Embryonic facial prominence (tissue), 1 donor: Measurements from ENCODE around the gene CHMP4B.
A peak's percentile ranks its signal among the peaks of the same experiment; 100 is the strongest.

ENCODE experiments used
- DNase-seq: peaks from one replicate; pipeline ENCODE4 v3.0.0-alpha.2; 2016; ENCODE audit errors: extremely low spot score

The CHMP4B gene

DNA sequence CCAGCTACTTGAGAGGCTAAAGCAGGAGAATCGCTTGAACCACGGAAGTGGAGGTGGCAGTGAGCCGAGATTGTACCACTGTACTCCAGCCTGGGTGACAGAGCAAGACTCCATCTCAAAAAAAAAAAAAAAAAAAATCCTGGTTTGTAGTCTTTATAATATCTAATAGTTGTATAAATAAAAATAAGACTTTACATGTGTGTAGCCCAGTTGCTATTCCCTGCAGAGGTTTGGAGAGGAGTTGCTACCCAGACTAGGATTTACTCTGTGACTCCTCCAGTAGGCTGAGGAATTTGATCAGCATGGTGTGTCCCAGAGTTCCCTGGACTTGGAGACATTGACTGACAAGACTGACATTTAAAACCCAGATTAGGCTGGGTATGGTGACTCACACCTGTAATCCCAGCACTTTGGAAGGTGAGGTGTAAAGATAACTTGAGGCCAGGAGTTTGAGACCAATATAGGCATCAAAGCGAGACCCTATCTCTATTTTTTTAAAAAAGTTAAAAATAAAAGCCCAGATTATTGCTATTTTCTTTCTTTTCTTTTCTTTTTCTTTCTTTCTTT, 10.2 kb downstream of the CHMP4B start:
- no peak for DNase-seq

DNA sequence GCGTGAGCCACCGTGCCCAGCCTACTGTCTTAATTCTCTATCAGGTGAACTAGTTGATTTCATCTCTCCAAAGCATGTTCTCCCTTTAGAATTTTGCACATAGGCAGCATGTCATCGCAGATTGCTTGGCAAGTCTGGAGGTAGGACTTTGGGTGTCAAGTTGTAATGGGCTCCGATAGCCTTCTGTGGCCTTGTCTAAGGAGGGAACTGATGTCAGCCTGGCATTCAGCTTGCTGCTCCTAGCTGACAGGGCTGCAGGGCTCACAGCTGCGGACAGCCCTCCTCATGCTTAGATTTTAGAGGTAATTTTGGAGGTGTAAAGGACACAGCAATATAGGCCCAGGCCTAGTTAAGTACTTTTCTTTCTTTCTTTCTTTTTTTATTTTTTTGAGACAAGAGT, 11.3 kb downstream of the CHMP4B start:
- DNase-seq, result no peak

DNA sequence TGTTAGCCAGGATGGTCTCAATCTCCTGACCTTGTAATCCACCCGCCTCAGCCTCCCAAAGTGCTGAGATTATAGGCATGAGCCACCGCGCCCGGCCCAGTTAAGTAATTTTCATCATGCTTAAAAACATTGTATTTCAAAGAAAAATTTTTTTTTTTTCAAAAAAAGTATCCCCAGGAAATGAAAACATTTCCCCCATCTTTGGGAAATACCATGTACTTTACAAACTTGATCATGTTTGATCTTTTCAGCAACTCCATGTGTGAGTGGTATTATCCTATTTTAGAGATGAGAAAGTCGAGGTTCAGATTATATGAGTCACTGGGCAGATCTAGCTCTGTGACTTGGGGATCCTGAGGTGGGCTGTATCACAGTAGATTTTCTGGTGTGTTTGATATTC, 11.8 kb downstream of the CHMP4B start:
- DNase-seq, result no peak

DNA sequence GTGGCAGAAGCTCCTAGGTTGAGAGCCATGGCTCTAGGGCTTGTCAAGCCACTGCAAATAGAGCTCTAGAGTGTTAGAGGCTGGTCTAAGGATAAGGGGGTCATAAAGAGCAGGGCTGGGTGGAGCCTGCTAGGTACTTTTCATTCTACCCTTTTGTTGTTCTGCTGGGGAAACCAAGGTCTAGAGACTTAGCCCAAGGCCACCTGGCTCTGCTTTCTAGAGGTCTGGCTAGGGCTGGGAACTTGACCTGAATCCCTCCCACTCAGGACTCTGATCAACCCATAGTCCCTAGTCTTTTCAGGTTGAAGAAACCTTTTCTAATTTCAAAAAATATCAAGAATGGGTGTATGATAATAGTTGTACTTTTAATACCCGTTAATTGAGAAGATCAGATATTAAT, 13.7 kb downstream of the CHMP4B start:
- DNase-seq, result no peak

DNA sequence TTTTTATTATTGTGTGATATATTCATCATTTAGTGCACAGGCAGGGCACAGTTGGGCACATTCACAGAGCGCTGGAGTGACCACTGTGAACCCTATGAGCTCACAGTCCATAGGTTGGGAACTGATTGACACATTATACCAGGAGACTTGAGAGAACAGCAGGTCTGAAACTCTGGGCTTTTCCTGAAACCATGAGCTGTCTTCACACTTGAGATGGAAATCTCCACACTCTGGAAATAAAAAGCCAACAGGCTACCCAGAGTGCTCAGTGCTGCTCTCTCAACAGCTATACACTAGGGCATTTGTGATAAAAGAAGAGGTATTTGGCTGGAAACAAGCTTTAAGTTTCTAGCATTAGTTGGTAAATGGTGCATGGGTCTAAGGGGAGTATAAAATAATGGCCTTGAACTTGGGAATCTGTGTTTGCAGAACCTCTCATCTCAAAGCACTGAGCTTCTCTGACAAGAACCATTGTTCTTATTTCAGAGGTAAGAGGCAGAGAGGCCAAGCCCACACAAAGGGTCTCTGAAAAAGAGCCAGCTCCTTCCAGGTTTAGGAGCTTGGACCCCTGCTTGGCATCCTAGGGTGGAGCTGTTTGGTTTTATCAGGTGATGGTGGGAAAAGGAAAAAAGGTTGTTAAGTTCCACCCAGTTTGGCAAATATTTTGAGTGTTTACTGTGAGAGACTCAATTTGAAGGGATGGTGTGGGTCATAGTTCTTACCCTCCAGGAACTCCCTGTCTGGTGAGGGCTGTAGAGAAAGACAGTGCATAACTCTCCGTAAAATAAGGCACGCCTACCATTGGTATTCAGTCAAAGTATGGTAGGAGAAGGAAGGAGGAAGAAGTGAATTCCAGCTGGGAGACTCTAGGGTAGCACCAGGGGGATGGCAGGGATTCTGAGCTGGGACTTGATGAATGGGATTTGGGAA, 14.5 kb downstream of the CHMP4B start:
- DNase-seq, result no peak

DNA sequence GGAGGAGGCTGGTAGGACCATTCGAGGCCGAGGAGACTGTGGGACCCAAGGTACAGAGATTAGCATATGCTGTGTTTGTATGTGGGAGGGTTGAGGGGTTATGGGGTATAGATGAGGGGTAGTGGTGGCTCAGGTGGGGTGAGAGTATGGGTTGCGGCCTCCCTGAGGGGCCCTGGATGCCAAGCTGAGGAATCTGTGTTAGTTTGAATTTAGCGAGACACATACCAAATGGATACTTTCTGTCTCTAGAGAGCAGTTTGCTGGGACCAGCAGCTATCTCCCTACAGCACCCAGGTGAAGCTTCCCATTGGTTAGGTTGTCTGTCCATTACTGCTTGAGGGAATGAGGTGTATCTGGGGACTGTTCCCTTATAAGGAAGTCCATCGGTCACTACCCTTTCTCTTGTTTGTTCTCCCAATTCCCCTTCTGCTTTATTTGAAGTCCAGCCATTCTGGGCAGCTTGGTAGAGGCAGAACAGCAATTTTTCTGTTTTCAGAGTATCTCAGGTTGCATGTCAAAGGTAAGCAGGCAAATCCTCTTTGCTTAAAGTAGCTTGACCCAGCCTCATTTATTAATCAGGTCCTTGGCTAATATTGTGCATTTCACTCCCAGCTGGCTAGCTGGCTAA, 15.2 kb downstream of the CHMP4B start:
- DNase-seq, result no peak

DNA sequence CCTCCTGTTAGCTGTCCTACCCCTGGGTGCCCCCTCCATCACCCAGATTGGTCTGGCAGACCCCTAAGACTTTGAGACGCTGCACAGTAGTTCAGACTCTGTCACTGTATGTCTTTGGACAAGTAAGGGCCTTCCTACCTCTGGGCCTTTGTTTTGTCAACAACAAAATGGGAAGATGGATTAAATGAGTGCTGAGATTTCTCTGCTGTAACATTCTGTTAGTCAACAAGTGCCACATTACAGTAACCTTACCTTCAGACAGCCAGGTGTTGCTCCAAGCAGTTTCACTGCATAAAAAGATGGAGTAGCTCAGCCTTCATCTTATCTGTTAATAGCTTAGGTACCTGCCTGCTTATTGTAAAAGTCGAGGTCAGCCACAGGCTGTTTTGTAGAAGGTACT, 16.0 kb downstream of the CHMP4B start:
- no peak for DNase-seq

DNA sequence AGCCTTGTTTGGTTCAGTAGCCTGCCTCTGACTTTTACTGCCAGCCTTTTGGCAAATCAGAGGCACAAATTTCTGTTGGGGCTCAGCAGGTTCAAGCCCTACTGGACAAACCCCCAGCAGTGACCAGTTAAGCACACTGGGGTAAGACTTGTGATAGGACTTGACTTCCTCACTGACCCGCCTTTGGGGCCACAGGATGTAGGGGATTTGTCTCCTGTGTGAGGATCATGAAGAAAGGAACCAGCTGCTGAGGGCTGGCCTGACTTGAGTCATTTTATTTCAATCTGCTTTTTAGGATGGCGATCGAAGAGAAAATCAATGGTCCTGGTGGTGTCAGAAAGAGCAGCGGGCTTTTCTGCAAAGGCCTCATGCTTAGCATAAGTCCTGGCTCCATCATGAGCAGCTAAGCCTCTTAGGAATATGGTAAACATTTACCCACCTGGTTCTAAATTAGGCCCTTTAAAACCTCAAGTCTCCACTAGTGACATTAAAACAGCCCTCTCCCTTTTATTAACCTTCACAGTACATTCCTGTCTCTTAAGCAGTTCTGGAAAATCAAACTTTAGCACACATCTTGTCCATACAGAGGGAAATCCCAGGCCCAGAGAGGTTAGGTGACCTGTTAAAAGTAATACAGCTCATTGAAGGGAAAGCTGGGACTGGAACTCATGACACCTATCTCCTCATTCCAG, 16.6 kb downstream of the CHMP4B start:
- no peak for DNase-seq

DNA sequence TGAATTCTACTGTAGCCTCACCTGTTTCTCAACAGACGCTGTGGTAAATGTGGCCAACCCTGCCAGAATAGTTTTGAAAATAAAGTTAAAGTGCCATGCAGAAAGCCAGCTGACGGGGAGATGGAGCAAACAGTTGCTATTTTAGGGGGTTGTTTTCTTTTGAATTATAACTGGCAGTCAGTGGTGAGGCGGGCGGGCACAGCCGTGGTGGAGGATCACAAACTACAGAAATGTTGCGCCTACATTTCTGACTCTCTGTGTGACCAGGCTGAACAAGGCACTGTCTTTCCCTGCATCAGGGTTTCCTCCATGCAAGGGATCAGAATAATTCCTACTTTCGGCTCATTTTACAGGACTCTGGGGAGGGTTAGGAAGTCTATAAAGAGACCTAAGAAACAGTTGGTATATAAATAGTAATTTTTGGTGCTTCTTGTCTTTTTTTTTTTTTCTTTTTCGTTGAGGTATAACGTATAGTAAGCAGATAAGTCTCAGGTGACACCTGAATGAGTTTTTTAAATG, 17.2 kb downstream of the CHMP4B start:
- no peak for DNase-seq

DNA sequence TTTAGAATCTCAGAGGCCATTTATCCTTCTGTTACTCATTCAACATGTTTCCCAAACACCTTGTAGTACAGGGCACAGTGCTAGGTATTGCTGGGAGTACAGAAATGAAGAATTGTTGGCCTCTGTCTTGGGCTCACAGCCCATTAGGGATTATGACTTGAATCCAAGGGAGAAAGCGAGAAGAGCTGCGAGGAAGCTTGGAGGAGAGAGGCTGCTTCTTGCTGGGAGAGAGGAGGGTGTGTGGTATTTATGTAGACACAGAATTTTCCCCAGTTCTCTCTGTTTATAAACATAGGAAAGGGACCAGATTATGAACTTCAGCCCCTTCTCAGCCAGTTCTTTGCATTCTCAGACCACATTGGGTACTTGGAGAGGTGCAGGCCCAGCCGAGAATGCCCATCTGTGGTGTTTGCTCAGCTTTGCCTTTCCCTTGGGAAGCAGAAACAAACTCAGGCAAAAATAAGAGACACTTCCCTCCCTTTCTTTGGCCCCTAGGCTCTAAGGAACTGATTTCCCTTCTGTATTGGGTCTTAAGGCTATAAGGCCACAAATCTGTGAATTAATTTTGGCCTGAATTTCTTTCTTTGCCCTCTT, 17.9 kb downstream of the CHMP4B start:
- no peak for DNase-seq

DNA sequence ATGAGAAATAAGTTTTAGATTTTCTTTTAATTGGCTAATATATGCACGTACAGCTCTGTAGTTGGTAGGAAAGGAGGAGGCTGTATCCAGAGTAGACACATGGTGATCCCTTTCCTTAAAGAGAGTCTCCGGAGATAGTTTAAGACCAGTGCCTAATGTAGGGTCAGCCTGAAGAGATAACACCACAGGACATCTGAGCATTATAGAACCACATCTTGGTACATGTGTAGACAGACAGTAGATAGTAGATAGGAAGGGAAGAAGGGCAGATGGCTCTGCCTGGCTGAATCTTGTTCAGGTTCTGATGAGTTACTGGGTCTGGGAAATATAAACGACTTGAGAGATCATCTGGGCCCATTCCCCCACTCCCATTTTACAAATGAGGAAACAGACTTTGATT, 18.5 kb downstream of the CHMP4B start:
- no peak for DNase-seq

DNA sequence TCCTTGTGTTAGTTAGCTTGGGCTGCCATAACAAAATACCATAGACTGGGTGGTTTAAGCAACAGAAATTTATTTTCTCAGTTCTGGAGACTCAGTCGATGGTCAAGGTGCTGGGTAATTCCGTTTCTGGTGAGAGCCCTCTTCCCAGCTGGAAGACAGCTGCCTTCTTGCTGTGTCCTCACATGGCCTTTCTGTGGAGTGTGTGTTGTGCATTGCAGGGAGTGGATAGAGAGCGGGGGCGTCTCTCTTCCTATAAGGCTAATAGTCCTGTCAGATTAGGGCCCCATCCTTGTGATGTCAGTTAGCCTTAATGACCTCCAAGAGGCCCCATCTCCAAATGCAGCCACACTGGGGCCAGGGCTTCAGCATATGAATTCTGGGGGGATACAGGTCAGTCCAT, 19.2 kb downstream of the CHMP4B start:
- DNase-seq, result no peak

DNA sequence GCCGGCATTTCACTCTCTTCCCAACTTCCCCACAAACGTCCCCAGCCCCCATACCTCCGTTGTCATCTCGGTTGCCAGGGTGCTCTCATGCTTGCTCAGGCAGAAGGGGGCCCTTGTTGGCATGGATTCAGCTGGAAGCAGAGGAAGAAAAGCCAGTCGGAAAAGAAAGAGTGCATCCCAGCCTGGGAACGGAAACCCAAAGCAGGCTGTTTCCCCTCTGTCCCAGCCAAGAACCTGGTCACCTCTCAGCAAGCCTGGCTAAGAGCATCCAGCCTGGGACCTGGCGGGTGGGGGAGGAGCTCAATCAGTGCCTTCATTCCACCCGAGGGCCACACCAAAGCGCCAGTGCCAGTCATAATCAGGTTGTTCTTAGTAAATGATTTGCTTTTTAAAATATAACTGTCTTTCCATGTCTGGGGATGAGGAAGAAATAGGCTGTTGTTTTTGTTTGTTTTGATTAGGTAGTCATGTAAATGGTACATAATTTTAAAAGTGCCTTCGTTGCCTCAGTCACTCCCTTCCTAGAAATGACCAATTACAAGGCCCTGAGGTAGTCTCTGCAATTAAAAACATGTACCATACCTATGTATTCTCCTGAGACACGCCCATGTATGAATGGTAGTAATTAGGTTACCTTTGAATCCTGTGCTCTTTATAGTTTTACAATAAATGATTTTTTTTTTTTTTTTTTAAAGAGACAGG, 21.1 kb downstream of the CHMP4B start:
- DNase-seq, result peak; percentile 41

DNA sequence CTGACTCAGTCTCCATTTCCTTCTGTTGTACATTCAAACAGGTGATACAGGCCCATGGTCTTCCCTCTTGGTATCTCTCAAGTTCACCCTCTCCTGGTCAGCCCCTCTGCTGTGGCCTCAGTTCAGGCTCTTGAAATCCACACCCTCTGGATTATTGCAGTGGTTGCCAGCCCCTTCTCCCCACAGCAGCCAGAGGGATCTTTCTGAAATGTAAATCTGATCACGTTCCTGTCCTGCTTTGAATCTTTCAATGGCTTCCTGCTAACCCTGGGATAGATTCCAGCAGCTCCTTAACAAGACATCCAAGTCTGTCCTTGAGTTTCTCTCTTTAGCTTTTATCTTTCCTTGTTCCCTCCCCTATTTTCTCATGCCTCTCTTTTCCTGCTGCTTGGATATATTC, 22.2 kb downstream of the CHMP4B start:
- no peak for DNase-seq

DNA sequence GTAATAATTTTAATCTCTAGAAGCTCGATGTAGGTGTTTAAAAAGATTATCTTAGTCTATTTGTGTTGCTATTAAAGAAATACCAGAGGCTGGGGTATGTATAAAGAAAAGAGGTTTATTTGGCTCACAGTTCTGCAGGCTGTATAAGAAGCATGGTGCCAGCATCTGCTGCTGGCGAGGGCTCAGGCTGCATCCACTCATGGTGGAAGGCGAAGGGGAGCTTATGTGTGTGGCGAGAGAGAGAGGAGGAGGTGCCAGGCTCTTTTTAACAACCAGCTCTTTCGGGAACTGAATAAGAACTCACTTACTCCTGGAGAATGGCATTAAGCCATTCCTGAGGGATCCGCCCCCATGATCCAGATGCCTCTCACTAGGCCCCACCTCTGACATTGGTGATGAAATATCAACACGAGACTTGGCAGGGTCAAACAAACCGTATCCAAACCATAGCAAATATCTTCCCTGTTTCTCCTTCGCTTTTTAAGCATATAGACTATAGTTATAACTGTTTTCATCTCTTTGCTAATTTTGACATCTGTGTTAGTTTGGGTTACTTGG, 24.5 kb downstream of the CHMP4B start:
- no peak for DNase-seq

DNA sequence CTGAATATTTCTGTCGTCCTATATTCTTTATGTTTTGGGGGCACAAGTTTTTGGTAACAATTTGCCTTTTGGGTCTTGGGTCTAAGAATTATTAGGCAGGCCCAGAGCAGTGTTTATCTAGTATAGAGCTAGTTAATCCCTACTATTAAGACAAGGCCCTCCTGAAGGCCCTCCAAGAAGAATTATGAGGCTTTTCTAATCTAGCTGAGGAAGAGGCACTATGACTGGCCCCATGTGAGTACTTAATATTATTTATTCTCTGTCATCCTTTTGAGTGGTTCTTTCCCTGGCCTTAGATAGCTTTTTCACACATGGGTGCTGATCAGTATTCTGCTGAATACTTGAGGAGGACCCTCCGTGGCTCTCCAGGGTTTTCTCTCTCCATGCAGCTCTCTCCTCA, 25.1 kb downstream of the CHMP4B start:
- DNase-seq, result no peak

DNA sequence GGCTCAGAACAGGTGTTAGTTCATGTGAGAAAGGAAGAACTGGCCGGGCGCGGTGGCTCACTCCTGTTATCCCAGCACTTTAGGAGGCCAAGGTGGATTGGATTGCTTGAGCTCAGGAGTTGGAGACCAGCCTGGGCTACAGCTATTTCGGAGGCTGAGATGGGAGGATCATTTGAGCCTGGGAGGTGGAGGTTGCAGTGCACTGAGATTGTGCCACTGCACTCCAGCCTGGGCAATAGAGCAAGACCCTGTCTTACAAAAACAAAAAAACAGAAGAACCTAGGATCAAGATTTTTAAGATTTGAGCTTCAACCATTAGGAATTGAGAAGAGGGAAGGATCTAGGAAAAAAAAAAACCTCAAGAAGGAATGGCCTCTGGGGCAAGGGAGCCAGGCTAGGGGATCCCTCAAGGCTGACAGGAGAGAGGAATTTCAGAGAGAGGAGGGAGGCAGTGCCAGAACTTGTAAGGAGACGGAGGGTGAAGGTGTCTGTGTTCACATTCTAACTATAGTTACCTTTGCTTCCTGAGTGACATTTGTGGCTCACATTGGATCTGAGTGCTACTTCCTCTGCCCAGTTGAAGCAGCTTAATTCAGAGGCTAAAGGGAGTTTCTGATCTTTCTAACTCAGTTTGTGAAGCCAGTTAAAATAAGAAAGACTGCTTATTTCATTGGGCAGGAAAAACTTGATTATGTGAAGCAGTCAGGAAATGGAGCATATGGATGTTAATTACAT, 26.1 kb downstream of the CHMP4B start:
- DNase-seq, result no peak

DNA sequence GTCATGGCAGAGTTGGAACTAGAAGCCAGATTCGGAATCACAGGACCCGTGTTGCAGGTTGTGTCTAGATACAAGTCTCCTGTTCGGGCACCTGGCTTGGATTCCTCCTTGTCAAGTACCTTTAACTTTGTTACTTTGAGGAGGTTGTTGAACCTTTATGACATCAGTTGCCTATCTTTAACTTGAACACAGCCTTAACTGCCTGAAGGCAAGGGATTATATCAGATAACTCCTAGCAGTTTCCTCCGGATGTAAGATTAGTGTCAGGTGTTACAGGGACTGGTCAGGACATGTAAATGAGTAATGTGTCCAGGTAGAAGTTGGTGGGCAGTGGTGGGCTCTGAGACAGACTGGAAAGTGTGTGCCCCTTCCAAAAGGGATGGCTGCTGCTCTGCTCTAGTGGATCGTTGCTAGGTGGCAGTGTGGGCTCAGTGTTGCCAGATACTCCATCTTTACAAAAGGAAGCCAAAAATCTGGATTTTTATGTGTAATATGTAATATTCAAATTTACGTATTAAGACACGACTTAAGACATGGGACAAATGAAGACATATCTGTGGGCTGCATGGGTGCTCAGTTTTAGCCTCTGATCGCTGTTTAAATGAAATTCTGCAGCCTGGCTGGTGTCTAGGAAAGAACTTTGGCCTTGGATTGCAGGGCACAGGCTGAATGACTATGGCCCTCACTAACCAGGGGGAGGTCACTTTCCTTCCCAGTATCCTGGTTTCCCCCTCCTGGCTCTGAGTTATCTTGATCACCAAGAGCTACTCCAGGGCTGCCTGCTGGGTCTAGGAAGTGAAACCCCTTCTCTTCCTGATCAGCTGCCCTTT, 27.1 kb downstream of the CHMP4B start:
- no peak for DNase-seq

DNA sequence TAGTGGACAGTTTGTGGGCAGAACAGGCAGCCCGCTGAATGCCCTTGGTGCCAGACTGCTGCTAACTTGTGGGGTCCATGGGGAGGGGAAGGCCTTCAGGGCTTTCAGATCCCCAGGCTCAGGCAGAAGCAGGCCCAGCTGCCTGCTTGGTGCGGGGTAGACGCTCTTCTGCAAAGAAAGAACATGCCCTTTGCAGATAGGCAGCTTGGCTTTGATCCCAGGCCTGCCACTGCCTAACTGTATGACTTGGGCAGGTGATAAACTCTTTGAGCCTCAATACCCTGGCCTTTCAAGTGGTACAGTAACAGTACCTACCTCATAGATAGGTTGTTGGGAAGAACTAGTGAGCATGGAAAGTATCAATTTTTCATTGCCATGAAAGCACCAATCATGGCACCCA, 28.4 kb downstream of the CHMP4B start:
- DNase-seq, result no peak
